KOPT-K1 (cell line): ENCODE results near the gene SLF2.

ENCODE experiments used
- H3K27ac ChIP-seq: fragments of 200-600 bp; sonication (generic); 2 replicates; pipeline ENCODE4 v1.5.1; 2016; ENCODE audit warnings: antibody characterized with exemption, mild to moderate bottlenecking, low read depth, low read length; ENCODE audit not compliant: poor library complexity, severe bottlenecking
- H3K36me3 ChIP-seq: fragments of 200-600 bp; sonication (generic); 2 replicates; pipeline ENCODE4 v1.5.1; 2017; ENCODE audit warnings: antibody characterized with exemption, mild to moderate bottlenecking, low read length, moderate library complexity; ENCODE audit not compliant: insufficient read depth
- H3K9me3 ChIP-seq: fragments of 200-600 bp; sonication (generic); 2 replicates; pipeline ENCODE4 v1.5.1; 2017; ENCODE audit warnings: antibody characterized with exemption, low read length, mild to moderate bottlenecking; ENCODE audit not compliant: insufficient read depth, poor library complexity, severe bottlenecking

The SLF2 gene

DNA sequence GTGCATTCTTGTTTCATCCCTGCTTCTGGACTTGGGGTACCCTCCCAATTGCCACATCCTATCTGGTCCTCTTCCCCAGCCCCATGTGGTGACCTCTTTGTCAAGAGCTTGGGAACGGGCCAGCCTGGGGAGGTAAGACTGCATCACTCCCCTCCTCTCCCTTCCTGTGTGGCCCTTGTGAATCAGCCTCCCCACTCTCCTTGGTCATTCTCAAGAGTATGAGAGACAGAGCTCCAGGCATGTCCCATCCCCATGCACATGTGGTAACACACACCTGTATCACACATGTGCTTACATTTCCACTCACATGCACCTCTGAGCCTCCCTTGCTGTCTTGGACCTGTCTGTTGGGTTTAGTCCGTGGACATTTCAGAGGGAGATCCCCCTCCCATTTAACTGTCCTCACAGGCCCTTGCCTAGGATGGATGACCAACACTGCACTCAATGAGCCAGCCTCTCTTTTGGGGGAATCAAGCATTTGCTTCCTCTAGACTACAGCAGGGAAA is 72.0 kb downstream of the SLF2 start:
- H3K36me3 ChIP-seq = peaks cover 55% of the 10 kb centered on the region
- H3K9me3 ChIP-seq = no peaks in the 10 kb centered on the region
- no peak overlapping the region for H3K27ac ChIP-seq

DNA sequence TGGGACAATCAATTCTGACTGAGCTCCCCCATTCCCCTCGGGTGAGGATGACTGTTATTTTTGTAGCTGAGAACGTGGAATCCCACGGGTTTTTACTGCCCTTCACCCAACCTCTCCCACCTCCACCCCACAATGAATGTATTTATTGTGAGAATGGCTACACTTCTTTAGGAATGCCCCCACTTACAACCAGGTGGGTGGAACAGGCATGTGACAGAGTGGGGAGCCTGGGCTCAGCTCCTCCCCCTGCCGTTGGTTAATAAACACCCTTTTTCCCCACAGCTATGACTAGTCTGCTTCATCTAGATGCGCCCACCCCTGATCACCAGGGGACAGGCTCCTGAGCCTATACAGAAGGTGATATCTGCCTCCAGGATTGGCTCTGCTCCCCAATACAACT is 72.6 kb downstream of the SLF2 start:
- H3K36me3 ChIP-seq = peaks cover 55% of the 10 kb centered on the region
- H3K27ac ChIP-seq = no peak overlapping the region
- no peaks in the 10 kb centered on the region for H3K9me3 ChIP-seq

DNA sequence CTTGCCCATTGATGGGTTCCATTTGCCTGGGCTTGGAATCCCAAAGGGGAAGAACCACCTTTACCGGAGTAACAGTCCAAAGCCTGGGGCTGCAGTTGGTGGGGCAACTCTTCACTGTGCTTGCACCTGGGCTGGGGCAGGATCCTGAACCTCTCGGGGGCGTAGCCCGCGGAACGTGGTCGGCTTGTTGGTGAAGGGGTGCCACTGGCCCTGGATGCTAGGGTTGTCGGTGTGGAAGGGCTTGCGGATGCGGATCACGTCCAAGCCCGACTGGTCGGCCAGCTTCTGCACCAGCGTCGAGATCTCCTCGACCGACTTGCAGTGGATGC is 73.8 kb downstream of the SLF2 start:
- Histone ChIP-seq H3K36me3 (peaks cover 55% of the 10 kb centered on the region), H3K9me3 (no peaks in the 10 kb centered on the region), H3K27ac (peak overlapping the region; percentile 82)

GRCh38 chr10:100986952-100987684 is 74.4 kb downstream of the SLF2 start, which contains the start of the genes MRPL43 and TWNK:
Gene MRPL43 (minus strand): TSS chr10:100987497. CDS start chr10:100987443, 54 bp downstream.
Gene TWNK (plus strand): TSS chr10:100987543. CDS start chr10:100988211, 668 bp downstream.
- peaks cover 55% of the 10 kb centered on the region for H3K36me3 ChIP-seq
- H3K27ac ChIP-seq = peak within 1 kb of the TSS; percentile 82
- no peaks in the 10 kb centered on the region for H3K9me3 ChIP-seq

DNA sequence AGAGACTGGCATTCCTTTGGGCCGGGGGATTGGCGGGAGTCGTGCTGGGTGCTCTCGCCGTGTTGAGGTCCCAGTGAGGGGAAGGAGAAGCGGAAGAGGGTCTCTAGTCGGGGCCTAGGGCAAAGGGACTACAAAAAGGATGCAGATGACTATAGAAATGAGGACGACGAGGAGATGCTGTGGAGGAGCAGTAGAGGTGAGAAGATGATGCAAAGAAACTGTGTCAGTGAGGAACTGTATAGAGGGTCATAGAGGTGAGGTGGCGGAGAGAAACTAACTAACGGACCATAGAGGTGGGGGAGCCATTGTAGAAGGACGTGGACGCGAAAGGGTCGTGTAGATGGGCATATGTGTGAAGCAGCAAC is 74.9 kb downstream of the SLF2 start:
- peak overlapping the region; percentile 82 for H3K27ac ChIP-seq
- H3K9me3 ChIP-seq = no peaks in the 10 kb centered on the region
- peaks cover 57% of the 10 kb centered on the region for H3K36me3 ChIP-seq

DNA sequence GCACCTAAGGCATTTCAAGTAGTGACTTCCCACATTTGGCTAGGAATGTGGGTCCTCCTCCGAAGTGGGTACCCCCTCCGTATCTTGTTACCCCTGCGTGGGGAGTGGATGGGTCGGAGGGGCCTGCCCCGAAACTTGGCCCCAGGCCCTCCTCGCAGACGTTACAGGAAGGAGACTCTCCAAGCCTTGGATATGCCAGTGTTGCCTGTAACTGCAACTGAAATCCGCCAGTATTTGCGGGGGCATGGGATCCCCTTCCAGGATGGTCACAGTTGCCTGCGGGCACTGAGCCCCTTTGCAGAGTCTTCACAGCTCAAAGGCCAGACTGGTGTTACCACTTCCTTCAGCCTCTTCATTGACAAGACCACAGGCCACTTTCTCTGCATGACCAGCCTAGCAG is 75.4 kb downstream of the SLF2 start:
- H3K27ac ChIP-seq = peak overlapping the region; percentile 82
- H3K9me3 ChIP-seq = no peaks in the 10 kb centered on the region
- H3K36me3 ChIP-seq = peaks cover 57% of the 10 kb centered on the region

DNA sequence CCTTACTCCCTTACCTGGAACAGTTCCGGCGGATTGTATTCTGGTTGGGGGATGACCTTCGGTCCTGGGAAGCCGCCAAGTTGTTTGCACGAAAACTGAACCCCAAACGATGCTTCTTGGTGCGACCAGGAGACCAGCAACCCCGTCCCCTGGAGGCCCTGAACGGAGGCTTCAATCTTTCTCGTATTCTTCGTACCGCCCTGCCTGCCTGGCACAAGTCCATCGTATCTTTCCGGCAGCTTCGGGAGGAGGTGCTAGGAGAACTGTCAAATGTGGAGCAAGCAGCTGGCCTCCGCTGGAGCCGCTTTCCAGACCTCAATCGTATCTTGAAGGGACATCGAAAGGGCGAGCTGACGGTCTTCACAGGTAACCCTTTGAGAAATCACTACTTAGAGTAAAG is 76.3 kb downstream of the SLF2 start:
- H3K27ac ChIP-seq = no peak overlapping the region
- H3K9me3 ChIP-seq = no peaks in the 10 kb centered on the region
- peaks cover 64% of the 10 kb centered on the region for H3K36me3 ChIP-seq

DNA sequence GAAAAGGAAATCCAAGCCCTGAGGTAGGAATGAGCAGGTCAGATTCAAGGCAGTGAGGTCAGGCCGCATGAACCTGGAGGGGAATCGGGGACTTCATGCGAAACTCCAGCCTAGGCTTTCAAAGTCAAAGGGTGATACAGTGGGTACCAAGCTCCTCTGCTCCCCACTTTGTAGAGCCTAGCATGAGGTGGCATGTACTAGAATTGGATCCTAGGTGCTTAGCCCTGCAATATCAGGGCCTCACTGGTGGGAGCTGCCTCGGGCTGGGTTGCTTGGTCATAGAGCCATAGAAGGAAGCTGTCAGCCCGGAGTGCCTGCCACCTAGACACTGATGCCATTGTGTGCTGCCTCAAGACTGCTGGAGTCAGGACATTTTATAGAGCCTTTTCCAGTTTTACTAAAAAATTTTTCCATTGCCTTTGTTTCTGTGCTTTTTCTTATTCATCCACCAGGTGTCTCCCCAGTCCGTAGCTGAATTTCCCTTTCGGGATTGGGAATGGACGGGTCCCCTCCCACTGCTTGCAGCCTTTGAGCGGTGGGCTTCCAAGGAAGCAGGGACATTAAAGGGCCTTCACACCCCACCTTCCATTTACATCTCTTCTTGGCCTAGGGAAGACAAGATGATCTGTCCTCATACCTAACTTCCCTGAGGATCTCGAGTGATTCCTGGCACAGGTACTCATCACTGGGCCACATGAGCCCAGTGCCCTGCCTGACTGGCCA is 81.4 kb downstream of the SLF2 start:
- Histone ChIP-seq H3K36me3 (peaks cover 54% of the 10 kb centered on the region), H3K9me3 (no peaks in the 10 kb centered on the region), H3K27ac (no peak overlapping the region)

DNA sequence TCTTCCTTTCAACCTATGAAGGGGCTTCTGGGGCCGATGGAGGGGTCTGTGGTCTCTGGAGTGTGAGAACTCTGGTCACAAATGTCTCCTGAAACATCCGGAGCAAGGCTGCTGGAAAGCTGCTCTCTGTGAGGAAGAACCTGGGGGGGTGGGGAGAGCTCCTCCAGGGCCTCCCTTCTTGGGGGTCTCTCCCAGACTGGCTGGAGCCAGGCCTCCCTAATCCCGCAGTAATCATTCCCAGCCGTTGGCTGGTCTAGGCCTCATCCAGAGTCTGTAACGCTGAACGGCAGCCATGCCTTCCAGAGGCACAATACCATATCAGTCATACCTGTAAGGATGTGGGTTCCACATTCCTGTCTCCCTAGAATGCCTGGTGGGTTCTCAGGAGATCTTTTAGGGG is 82.4 kb downstream of the SLF2 start:
- no peak overlapping the region for H3K27ac ChIP-seq
- peaks cover 44% of the 10 kb centered on the region for H3K36me3 ChIP-seq
- no peaks in the 10 kb centered on the region for H3K9me3 ChIP-seq

DNA sequence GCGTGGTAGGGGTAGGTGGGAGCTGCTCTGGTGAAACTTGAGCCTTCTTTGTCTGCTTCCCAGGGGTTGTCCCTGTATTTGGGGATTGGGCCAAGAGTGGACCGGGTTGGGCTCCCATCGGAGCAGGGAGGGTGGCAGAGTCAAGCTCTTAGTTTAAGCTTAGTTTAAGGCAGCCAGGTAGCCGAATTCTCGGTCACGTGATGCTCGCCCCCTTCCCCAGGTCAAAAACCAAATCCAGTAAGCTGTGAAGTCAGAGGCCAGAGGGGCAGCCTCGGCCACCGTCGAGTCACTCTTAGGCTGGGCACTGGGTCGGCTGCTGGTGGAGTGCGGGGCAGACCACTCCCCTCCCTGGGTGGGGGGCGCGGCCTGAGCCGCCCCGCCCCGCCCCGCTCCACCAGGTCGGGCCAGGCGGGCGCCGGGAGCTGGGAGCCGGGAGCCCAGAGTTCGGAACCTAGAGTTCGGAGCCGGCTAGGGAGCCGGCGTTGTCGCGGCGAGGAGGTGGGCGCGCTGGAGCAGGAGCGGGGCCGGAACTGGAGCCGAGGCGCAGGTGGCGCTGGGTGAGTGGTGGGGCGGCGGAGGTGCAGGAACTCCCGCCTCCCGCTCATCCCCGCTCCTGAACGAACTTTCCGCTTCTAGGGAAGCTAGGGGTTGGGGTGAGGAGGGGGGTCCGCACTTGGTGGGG is 84.1 kb downstream of the SLF2 start:
- Histone ChIP-seq H3K27ac (peak overlapping the region; percentile 70), H3K9me3 (no peaks in the 10 kb centered on the region), H3K36me3 (peaks cover 29% of the 10 kb centered on the region)

- H3K27ac ChIP-seq = peak overlapping the region; percentile 70
- no peaks in the 10 kb centered on the region for H3K9me3 ChIP-seq
- H3K36me3 ChIP-seq = peaks cover 25% of the 10 kb centered on the region
Measured at GRCh38 chr10:100997360-100998182, 84.8 kb downstream of the SLF2 start.

DNA sequence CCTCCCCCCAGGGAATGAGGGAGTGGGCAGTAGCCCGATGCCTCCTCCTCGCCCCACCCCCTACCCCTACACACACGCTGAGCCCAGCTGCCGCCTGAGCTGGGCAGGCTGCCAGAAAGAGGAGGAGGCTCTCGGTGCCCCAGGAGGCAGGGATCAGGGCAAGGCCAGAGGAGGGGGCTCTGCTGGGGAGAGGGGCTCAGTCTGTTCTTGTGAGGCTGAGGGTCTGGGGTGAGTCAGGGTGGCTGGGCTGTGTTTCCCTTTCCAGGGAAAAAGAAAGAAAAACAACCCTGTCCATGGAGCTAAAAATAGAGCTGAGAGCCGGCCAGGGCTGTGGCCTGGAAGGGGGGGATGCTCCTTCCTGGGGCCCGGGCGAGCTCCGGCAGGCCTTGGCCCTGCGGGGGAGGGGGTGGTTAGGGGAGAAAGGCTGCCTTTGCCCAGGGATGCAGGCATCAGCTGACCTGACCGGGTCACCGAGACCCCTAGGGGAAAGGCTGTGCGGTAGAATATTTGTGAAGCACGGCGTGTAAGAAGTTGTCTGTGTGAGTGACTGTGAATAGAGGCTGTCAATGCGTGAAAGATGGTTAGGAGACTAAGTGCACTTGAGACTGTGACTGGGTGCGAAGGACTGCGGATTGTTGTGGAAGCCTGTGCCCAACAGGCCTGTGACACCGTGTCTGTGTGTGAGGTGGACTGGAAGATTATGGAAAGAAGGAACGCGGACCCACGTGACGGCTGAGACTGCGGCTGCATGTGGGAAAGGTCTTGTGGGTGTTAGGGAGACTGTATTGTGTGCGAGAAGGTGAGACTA is 85.6 kb downstream of the SLF2 start:
- peaks cover 17% of the 10 kb centered on the region for H3K36me3 ChIP-seq
- H3K27ac ChIP-seq = peak overlapping the region; percentile 70
- H3K9me3 ChIP-seq = no peaks in the 10 kb centered on the region

- no peaks in the 10 kb centered on the region for H3K9me3 ChIP-seq
- peaks cover 9% of the 10 kb centered on the region for H3K36me3 ChIP-seq
- peak overlapping the region; percentile 33 for H3K27ac ChIP-seq
Measured at GRCh38 chr10:100998991-100999741, 86.4 kb downstream of the SLF2 start.
